IPS DF 6.9 (cell line): ENCODE measurements around the gene ZNF135.

Source experiments
- DNase-seq: peaks from one replicate; pipeline ENCODE4 v3.0.0-alpha.2; 2013; ENCODE audit warnings: low read depth, low spot score
- H3K27ac ChIP-seq: one replicate; pipeline ENCODE4 v1.5.1; 2013; ENCODE audit warnings: low read length, control low read depth
- H3K27me3 ChIP-seq: 2 replicates; pipeline ENCODE4 v1.6.1; 2013; ENCODE audit warnings: mild to moderate bottlenecking, low read length; ENCODE audit not compliant: control insufficient read depth, insufficient read depth
- H3K36me3 ChIP-seq: 2 replicates; pipeline ENCODE4 v1.6.1; 2013; ENCODE audit warnings: low read length; ENCODE audit not compliant: control insufficient read depth, insufficient read depth
- H3K4me1 ChIP-seq: 2 replicates; pipeline ENCODE4 v1.6.1; 2013; ENCODE audit warnings: low read length; ENCODE audit not compliant: control insufficient read depth, insufficient read depth
- H3K4me3 ChIP-seq: 2 replicates; pipeline ENCODE4 v1.5.1; 2013; ENCODE audit warnings: mild to moderate bottlenecking, low read length
- H3K9me3 ChIP-seq: 2 replicates; pipeline ENCODE4 v1.6.1; 2013; ENCODE audit warnings: low read length, inconsistent platforms; ENCODE audit not compliant: control insufficient read depth, insufficient read depth
- WGBS: extraction: QIAGEN DNeasy Blood & Tissue Kit; methylation state at CpG from one replicate; pipeline ENCODE4 v1.1.7; 2013; ENCODE audit warnings: mixed read lengths, missing lambda C conversion rate; ENCODE audit not compliant: insufficient read length, insufficient coverage; 5-methylcytosine and 5-hydroxymethylcytosine counted together

Gene ZNF135

GRCh38 chr19:58117841-58118575, 58.9 kb downstream of the ZNF135 start:
- Histone ChIP-seq H3K9me3 (peaks cover 9% of the 10 kb centered on the region), H3K27me3 (no peaks in the 10 kb centered on the region), H3K4me1 (no peaks in the 10 kb centered on the region), H3K27ac (no peak overlapping the region), H3K4me3 (no peak overlapping the region), H3K36me3 (no peaks in the 10 kb centered on the region)
- WGBS: no CpG with 5 or more reads among the region's 77 CpGs
- no peak for DNase-seq

- peaks cover 15% of the 10 kb centered on the region for H3K9me3 ChIP-seq
- WGBS: no CpG with 5 or more reads among the region's 5 CpGs
Measured at GRCh38 chr19:58118979-58119733, 60.1 kb downstream of the ZNF135 start.

More at GRCh38 chr19:58118979-58119733, 60.1 kb downstream of the ZNF135 start:
- Histone ChIP-seq H3K36me3 (no peaks in the 10 kb centered on the region), H3K4me1 (no peaks in the 10 kb centered on the region), H3K27me3 (no peaks in the 10 kb centered on the region), H3K27ac (no peak overlapping the region), H3K4me3 (no peak overlapping the region)
- no peak for DNase-seq
